Spleen (tissue), 11 donors: Measurements from ENCODE around the gene KCNB1. TPM values are rescaled to one million over a fixed set of nuclear protein-coding genes. Genes with fewer than 3 reads are reported as not detected.

Experiments used
- DNase-seq: peaks from one replicate; pipeline ENCODE4 v3.0.0-alpha.2; 2020
- H3K27ac ChIP-seq, 8 donors: fragments of 200-600 bp; sonication (generic) in 7 of 8; 1 replicate in 4 of 8; 2 replicates in 4 of 8; pipeline versions ENCODE4 v1.5.0 to v1.8.0; 2016 to 2021; ENCODE audit warnings: inconsistent platforms in 4 of 8, mild to moderate bottlenecking in 4 of 8, moderate library complexity in 1 of 8
- H3K27me3 ChIP-seq, 7 donors: fragments of 200-600 bp; sonication (generic) in 6 of 7; replicated peaks in 1 of 7; 1 replicate in 4 of 7; 2 replicates in 3 of 7; pipeline versions ENCODE4 v1.5.0 to v1.8.0; 2016 to 2021; ENCODE audit warnings: inconsistent platforms in 3 of 7, mild to moderate bottlenecking in 1 of 7
- H3K36me3 ChIP-seq, 6 donors: fragments of 200-600 bp; sonication (generic) in 5 of 6; 1 replicate in 4 of 6; 2 replicates in 2 of 6; pipeline versions ENCODE4 v1.5.0 to v1.8.0; 2016 to 2021; ENCODE audit warnings: inconsistent platforms in 2 of 6
- H3K4me1 ChIP-seq, 6 donors: fragments of 200-600 bp; sonication (generic) in 5 of 6; 1 replicate in 3 of 6; 2 replicates in 3 of 6; pipeline versions ENCODE4 v1.5.0 to v1.8.0; 2016 to 2021; ENCODE audit warnings: inconsistent platforms in 3 of 6
- H3K4me3 ChIP-seq, 8 donors: fragments of 200-600 bp; sonication (generic) in 7 of 8; 1 replicate in 4 of 8; 2 replicates in 4 of 8; pipeline versions ENCODE4 v1.5.0 to v1.8.0; 2016 to 2021; ENCODE audit warnings: inconsistent platforms in 4 of 8, mild to moderate bottlenecking in 4 of 8, moderate library complexity in 2 of 8
- H3K9me3 ChIP-seq, 8 donors: fragments of 200-600 bp; sonication (generic) in 7 of 8; 1 replicate in 4 of 8; 2 replicates in 4 of 8; pipeline versions ENCODE4 v1.5.0 to v1.8.0; 2016 to 2021; ENCODE audit warnings: inconsistent platforms in 4 of 8
- POLR2A ChIP-seq, 3 donors: fragments of 450-650 bp; IDR thresholded peaks; one replicate each; pipeline ENCODE4 v1.5.1; 2017; ENCODE audit warnings: antibody characterized with exemption in 3 of 3, mild to moderate bottlenecking in 1 of 3
- POLR2AphosphoS5 ChIP-seq, 3 donors: sonication (generic); formaldehyde crosslinking; IDR thresholded peaks; one replicate each; pipeline ENCODE4 v1.5.1; 2017; ENCODE audit warnings: antibody characterized with exemption in 3 of 3
- WGBS, 5 donors: extraction: QIAGEN DNeasy Blood & Tissue Kit in 3 of 5; methylation state at CpG; one replicate each; pipeline versions ENCODE4 v1.1.5 to v1.1.7; 2013 to 2018; 5-methylcytosine and 5-hydroxymethylcytosine counted together
- intact Hi-C: fragments of 100-400 bp; cut with DNase I; formaldehyde crosslinking; loops from one replicate; pipeline ENCODE4 v1.15.0; 2023; ENCODE audit warnings: low total_unique reads
- polyA plus RNA-seq, 3 donors: library from polyadenylated mRNA; stranded (reverse); fragments of 200-250 nt; gene quantifications; one replicate each; pipeline ENCODE4 v1.2.1, GENCODE V29; 2013
- total RNA-seq, 7 donors: library from RNA; depleted of rRNA in 3 of 7; stranded (reverse); fragments of >200 nt in 3 of 7; fragmentation: NEBNext Ultra II Directional in 4 of 7; extraction: Animal tissue kit (Norgen Biotek cat#: 25700) in 4 of 7; gene quantifications; one replicate each; pipeline versions ENCODE4 v1.1.0 to v1.2.1, GENCODE V29; 2016 to 2021
- TF ChIP-seq, protein P1 (sequence below), 11 experiments: fragments of 200-600 bp in 7 of 11; fragments of 450-650 bp in 4 of 11; sonication (generic) in 4 of 11; IDR thresholded peaks in 8 of 11; conservative IDR thresholded peaks in 3 of 11; 1 replicate in 7 of 11; 2 replicates in 4 of 11; pipeline versions ENCODE4 v1.4.0 to v1.8.0; 2016 to 2021; ENCODE audit warnings: antibody characterized with exemption in 11 of 11, inconsistent platforms in 4 of 11, mild to moderate bottlenecking in 1 of 11
- donor health status: healthy with polysubstance abuse.
- donor health status: DM: no; HTN: no; CAD: no; lungs with moderate emphysema.
- donor health status: DM: no; HTN: no; CAD: no.
- donor health status: Bipolar disorder and iron deficiency.
- donor health status: healthy.
- donor health status: DM: no; HTN: no; CAD: no.
- donor health status: DM: yes; HTN: yes; CAD: no.

The KCNB1 gene
- total and polyA plus RNA-seq, 10 donors, result 0.02 to 3.2 (median 0.51) TPM

DNA sequence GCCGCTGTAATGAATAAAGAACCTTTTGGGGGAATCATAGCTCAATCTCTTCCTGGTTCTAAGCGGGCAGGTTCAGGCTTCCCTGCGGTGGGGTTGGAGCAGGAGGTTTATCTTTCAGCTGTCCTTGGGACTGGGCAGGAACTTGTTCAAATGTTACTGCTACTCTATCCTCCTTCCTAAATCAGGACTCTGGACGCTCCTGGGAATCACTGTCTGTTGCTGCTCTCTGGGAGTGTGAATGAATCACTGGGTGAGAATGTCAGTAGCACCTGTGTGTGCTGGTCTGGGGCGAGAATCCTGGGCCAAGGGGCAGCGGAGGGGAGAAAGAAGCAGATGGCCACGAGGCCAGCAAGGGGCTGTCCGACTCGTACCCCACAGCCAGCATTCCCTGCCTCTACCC lies 139.2 kb downstream of the KCNB1 start:
- no peak for DNase-seq
- Histone ChIP-seq H3K4me1 (no peaks in the 10 kb centered on the region), H3K36me3 (no peaks in the 10 kb centered on the region), H3K4me3 (no peak overlapping the region), H3K9me3 (no peaks in the 10 kb centered on the region), H3K27ac (no peak overlapping the region), H3K27me3 (peaks cover 0 to 23% (median 0%) of the 10 kb centered on the region in 7 donors)
- TF ChIP-seq POLR2A (IDR thresholded peaks at IDR 0.05) (no peak), POLR2AphosphoS5 (IDR thresholded peaks at IDR 0.05) (no peak)
- TF ChIP-seq, protein P1, sequence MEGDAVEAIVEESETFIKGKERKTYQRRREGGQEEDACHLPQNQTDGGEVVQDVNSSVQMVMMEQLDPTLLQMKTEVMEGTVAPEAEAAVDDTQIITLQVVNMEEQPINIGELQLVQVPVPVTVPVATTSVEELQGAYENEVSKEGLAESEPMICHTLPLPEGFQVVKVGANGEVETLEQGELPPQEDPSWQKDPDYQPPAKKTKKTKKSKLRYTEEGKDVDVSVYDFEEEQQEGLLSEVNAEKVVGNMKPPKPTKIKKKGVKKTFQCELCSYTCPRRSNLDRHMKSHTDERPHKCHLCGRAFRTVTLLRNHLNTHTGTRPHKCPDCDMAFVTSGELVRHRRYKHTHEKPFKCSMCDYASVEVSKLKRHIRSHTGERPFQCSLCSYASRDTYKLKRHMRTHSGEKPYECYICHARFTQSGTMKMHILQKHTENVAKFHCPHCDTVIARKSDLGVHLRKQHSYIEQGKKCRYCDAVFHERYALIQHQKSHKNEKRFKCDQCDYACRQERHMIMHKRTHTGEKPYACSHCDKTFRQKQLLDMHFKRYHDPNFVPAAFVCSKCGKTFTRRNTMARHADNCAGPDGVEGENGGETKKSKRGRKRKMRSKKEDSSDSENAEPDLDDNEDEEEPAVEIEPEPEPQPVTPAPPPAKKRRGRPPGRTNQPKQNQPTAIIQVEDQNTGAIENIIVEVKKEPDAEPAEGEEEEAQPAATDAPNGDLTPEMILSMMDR (IDR thresholded peaks at IDR 0.05 in 8 of 11, conservative IDR thresholded peaks at IDR 0.05 in 3 of 11), result no peak
- WGBS, 5 donors, result 66 to 73% (median 71%) methylated on average over 9 of the region's 9 CpGs
- intact Hi-C loops, result no loop called here

DNA sequence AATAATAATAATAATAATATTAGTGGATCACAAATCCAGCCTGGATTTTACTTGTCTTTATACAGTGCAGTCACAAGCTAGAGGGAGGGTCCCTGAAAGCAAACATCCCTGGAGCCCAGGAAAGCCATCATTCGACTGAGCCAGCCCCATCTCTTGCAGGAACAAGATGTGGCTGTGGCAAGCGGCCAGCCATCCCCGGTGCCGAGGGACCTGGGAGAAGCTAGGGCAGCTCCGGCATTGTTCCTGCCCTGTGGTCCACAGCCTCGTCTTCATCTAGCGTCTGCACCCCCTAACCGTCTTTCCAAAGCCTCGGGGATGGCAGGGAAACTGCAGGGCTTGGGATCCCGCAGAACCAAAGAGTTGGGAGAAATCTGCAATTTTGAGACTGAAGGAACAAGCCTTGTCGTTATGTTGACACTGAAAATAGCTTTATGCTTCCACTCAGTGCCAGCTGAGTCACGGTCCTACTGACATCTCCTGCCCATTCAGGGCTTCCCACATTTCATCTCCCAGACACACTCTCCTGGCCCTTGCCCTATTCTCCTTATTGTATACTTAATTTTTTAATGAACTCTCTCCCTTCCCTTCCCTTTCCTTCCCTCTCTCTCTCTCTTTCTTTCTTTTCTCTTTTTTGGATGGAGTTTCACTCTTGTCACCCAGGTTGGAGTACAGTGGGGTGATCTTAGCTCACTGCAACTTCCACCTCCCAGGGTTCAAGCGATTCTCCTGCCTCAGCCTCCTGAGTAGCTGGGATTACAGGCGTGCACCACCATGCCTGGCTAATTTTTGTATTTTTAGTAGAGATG lies 142.1 kb downstream of the KCNB1 start:
- Histone ChIP-seq H3K36me3 (no peaks in the 10 kb centered on the region), H3K27me3 (peaks cover 0 to 24% (median 0%) of the 10 kb centered on the region in 7 donors), H3K4me3 (no peak overlapping the region), H3K27ac (no peak overlapping the region), H3K4me1 (no peaks in the 10 kb centered on the region), H3K9me3 (no peaks in the 10 kb centered on the region)
- WGBS, 5 donors, result 69 to 81% (median 81%) methylated on average over 14 of the region's 14 CpGs
- intact Hi-C loops, result no loop called here
- no peak for DNase-seq
- TF ChIP-seq POLR2AphosphoS5 (IDR thresholded peaks at IDR 0.05), result no peak
- no peak for TF ChIP-seq POLR2A (IDR thresholded peaks at IDR 0.05)
- TF ChIP-seq, protein P1 (IDR thresholded peaks at IDR 0.05 in 8 of 11, conservative IDR thresholded peaks at IDR 0.05 in 3 of 11), result no peak

DNA sequence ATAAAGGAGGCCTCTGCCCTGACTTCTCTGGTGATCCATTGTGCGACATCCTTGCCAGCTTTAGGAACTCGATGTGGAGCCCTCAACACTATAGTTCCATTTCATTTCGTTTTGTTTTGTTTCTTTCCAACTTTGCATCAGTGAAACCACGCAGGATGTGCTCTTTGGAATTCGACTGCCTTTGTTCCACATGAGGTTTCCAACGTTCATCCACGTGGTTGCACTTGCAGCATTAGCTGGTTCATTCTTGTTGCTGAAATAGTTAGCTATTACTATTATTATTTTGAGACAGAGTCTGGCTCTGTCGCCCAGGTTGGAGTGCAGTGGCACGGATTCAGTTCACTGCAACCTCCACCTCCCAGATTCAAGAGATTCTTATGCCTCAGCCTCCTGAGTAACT lies 143.3 kb downstream of the KCNB1 start:
- intact Hi-C loops, result loop anchor here (10.0 kb wide), 2 partner anchors 166 to 266 kb away; no protein-coding TSS in a partner anchor
- peaks cover 0 to 16% (median 0%) of the 10 kb centered on the region in 7 donors for H3K27me3 ChIP-seq
- TF ChIP-seq, protein P1 (IDR thresholded peaks at IDR 0.05 in 8 of 11, conservative IDR thresholded peaks at IDR 0.05 in 3 of 11), result no peak
- TF ChIP-seq POLR2AphosphoS5 (IDR thresholded peaks at IDR 0.05), result no peak
- TF ChIP-seq POLR2A (IDR thresholded peaks at IDR 0.05), result no peak
- H3K4me1 ChIP-seq, result peaks cover 0 to 2% (median 0%) of the 10 kb centered on the region in 6 donors
- no peak overlapping the region for H3K27ac ChIP-seq
- H3K9me3 ChIP-seq, result no peaks in the 10 kb centered on the region
- DNase-seq, result no peak
- H3K4me3 ChIP-seq, result no peak overlapping the region
- 53 to 71% (median 62%) methylated on average over 9 of the region's 9 CpGs for WGBS, 5 donors
- no peaks in the 10 kb centered on the region for H3K36me3 ChIP-seq

DNA sequence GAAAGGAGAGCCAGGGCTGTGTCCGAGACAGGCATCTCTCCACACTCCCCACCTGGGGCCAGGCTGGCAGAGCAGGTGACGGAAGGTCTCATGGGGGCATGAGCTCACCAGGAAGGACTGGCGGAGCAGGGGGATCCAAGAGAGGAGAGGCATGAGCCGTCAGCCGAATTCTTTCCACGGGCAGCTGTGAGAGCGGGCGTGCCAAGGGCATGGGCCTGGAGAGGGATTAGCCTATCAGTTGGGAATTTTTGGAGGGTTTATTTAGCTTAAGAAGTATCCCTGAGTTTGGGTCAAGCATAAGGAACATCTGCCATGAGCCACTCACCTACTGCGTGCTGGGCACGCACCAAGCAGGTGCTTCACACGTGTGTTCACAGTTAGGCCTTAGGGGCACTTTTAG lies 144.4 kb downstream of the KCNB1 start:
- no peak overlapping the region for H3K4me3 ChIP-seq
- TF ChIP-seq POLR2AphosphoS5 (IDR thresholded peaks at IDR 0.05), result no peak
- no peak overlapping the region for H3K27ac ChIP-seq
- H3K9me3 ChIP-seq, result no peaks in the 10 kb centered on the region
- intact Hi-C loops, result loop anchor here (10.0 kb wide), 2 partner anchors 167 to 267 kb away; no protein-coding TSS in a partner anchor
- WGBS, 5 donors, result 94 to 97% (median 96%) methylated on average over 11 of the region's 11 CpGs
- H3K4me1 ChIP-seq, result peaks cover 0 to 9% (median 0%) of the 10 kb centered on the region in 6 donors
- H3K27me3 ChIP-seq, result peaks cover 0 to 25% (median 7%) of the 10 kb centered on the region in 7 donors
- no peaks in the 10 kb centered on the region for H3K36me3 ChIP-seq
- DNase-seq, result no peak
